B cell (primary cell): ENCODE measurements around the gene ICOS. TPM values are rescaled to one million over a fixed set of nuclear protein-coding genes. Genes with fewer than 3 reads are reported as not detected.

Experiments used
- ATAC-seq: fragments of 200-7000 bp; cut with Tn5 transposase; one replicate; pipeline ENCODE4 v1.10.0; 2021; ENCODE audit warnings: low read depth, mild to moderate bottlenecking, moderate number of reproducible peaks, moderate library complexity
- CTCF ChIA-PET: fragments of 350-600 bp; sonication (Branson Sonifier 250); formaldehyde crosslinking; loops from one replicate; lab custom pipeline; 2021; ENCODE audit warnings: antibody characterized with exemption, inconsistent platforms; lab: Charles Lee
- POLR2A ChIA-PET: fragments of 350-600 bp; sonication (Branson Sonifier 250); formaldehyde crosslinking; loops from one replicate; lab custom pipeline; 2021; ENCODE audit warnings: antibody characterized with exemption; lab: Charles Lee
- DNase-seq: peaks from one replicate; pipeline ENCODE4 v3.0.0; 2013
- H2AFZ ChIP-seq: 2 replicates; pipeline ENCODE4 v1.6.1; 2012; ENCODE audit warnings: mild to moderate bottlenecking, low read depth, low read length; ENCODE audit not compliant: insufficient read depth, poor library complexity, severe bottlenecking
- H3K27ac ChIP-seq, 2 donors: 1 replicate in 1 of 2; 2 replicates in 1 of 2; pipeline ENCODE4 v1.5.1; 2012 to 2013; ENCODE audit warnings: low read length in 2 of 2, mild to moderate bottlenecking in 2 of 2, moderate library complexity in 1 of 2
- H3K27me3 ChIP-seq, 4 experiments: fragments of 200-600 bp in 1 of 4; sonication (generic) in 1 of 4; replicated peaks in 1 of 4; 1 replicate in 2 of 4; 2 replicates in 2 of 4; pipeline versions ENCODE4 v1.6.1 to v1.7.0; 2013 to 2016; ENCODE audit warnings: low read length in 3 of 4, mild to moderate bottlenecking in 2 of 4, mixed read lengths in 1 of 4, moderate library complexity in 1 of 4; ENCODE audit not compliant: insufficient read depth in 4 of 4, control insufficient read depth in 3 of 4; ENCODE audit errors: control extremely low read depth in 1 of 4
- H3K36me3 ChIP-seq, 2 experiments: replicated peaks in 1 of 2; 1 replicate in 1 of 2; 2 replicates in 1 of 2; pipeline versions ENCODE4 v1.6.1 to v1.7.1; 2013; ENCODE audit warnings: low read length in 1 of 2; ENCODE audit not compliant: insufficient read depth in 2 of 2, control insufficient read depth in 1 of 2; ENCODE audit errors: control extremely low read depth in 1 of 2, extremely low read depth in 1 of 2
- H3K4me1 ChIP-seq, 2 donors: fragments of 200-600 bp in 1 of 2; sonication (generic) in 1 of 2; 1 replicate in 1 of 2; 2 replicates in 1 of 2; pipeline versions ENCODE4 v1.5.1 to v1.6.1; 2013 to 2017; ENCODE audit warnings: low read length in 2 of 2; ENCODE audit not compliant: control insufficient read depth in 2 of 2, insufficient read depth in 2 of 2
- H3K4me2 ChIP-seq: replicated peaks from 2 replicates; pipeline ENCODE3; 2012; ENCODE audit warnings: mild to moderate bottlenecking, low read depth, low read length; ENCODE audit not compliant: poor library complexity, severe bottlenecking
- H3K4me3 ChIP-seq, 5 experiments: fragments of 200-600 bp in 1 of 5; sonication (generic) in 1 of 5; 1 replicate in 3 of 5; 2 replicates in 2 of 5; pipeline versions ENCODE4 v1.5.1 to v1.7.0; 2011 to 2016; ENCODE audit warnings: low read length in 4 of 5, mild to moderate bottlenecking in 4 of 5, low read depth in 2 of 5, control low read depth in 1 of 5, moderate library complexity in 1 of 5; ENCODE audit not compliant: insufficient read depth in 1 of 5; ENCODE audit errors: control extremely low read depth in 1 of 5, extremely low read depth in 1 of 5
- H3K79me2 ChIP-seq: fragments of 200-600 bp; sonication (generic); one replicate; pipeline ENCODE4 v1.6.0; 2016; ENCODE audit warnings: low read length; ENCODE audit not compliant: control insufficient read depth, insufficient read depth
- H3K9ac ChIP-seq: fragments of 200-600 bp; sonication (generic); 2 replicates; pipeline ENCODE4 v1.6.1; 2017; ENCODE audit warnings: mild to moderate bottlenecking, low read length, moderate library complexity
- H3K9me3 ChIP-seq, 3 donors: one replicate each; pipeline versions ENCODE4 v1.6.1 to v1.7.1; 2013; ENCODE audit warnings: low read length in 2 of 3; ENCODE audit not compliant: control insufficient read depth in 2 of 3, insufficient read depth in 1 of 3; ENCODE audit errors: control extremely low read depth in 1 of 3
- H4K20me1 ChIP-seq: 2 replicates; pipeline ENCODE4 v1.6.0; 2012; ENCODE audit warnings: mild to moderate bottlenecking, low read length; ENCODE audit not compliant: insufficient read depth, control insufficient read depth, poor library complexity, severe bottlenecking
- H3K27ac Mint-ChIP-seq: one replicate; pipeline ENCODE4 v1.8.0; 2021; ENCODE audit warnings: mixed read lengths
- H3K27me3 Mint-ChIP-seq: one replicate; pipeline ENCODE4 v1.8.0; 2021; ENCODE audit warnings: mixed read lengths
- H3K4me1 Mint-ChIP-seq: one replicate; pipeline ENCODE4 v1.8.0; 2021; ENCODE audit warnings: mixed read lengths
- H3K4me3 Mint-ChIP-seq: one replicate; pipeline ENCODE4 v1.8.0; 2021; ENCODE audit warnings: mixed read lengths
- H3K9me3 Mint-ChIP-seq: one replicate; pipeline ENCODE4 v1.8.0; 2022; ENCODE audit warnings: mixed read lengths; ENCODE audit not compliant: insufficient read depth
- EZH2 ChIP-seq: IDR thresholded peaks from 2 replicates; pipeline ENCODE4 v1.6.1; 2012; ENCODE audit warnings: borderline replicate concordance, low read depth, mild to moderate bottlenecking, moderate library complexity, low read length; ENCODE audit not compliant: insufficient read depth, poor library complexity, severe bottlenecking
- WGBS: methylation state at CpG from one replicate; pipeline ENCODE4 v1.1.5; 2013; ENCODE audit warnings: missing lambda C conversion rate; ENCODE audit not compliant: insufficient coverage; 5-methylcytosine and 5-hydroxymethylcytosine counted together
- intact Hi-C: fragments of 100-400 bp; cut with micrococcal nuclease; formaldehyde crosslinking; loops from one replicate; pipeline ENCODE4 v1.10.0; 2022
- polyA plus RNA-seq: library from polyadenylated mRNA; depleted of rRNA; stranded (reverse); fragments of >200 nt; gene quantifications from 2 replicates; pipeline ENCODE4 v1.2.3, GENCODE V29; 2012
- total RNA-seq, 2 donors: library from RNA; stranded (reverse); fragments of 120-200 nt in 1 of 2; gene quantifications; 1 replicate in 1 of 2; 2 replicates in 1 of 2; pipeline versions ENCODE4 v1.2.3 to v1.2.4, GENCODE V29; 2013 to 2022
- TF ChIP-seq, protein P1 (sequence below): fragments of 200-600 bp; IDR thresholded peaks from one replicate; pipeline ENCODE4 v1.8.0; 2022; ENCODE audit warnings: antibody characterized with exemption, mild to moderate bottlenecking

ICOS gene
- total and polyA plus RNA-seq, 2 donors (not counting 1 experiment from before 2014, with no cell fraction given): 0.21 TPM; not detected in 1

GRCh38 chr2:204005940-204006721 lies 69.6 kb downstream of the ICOS start:
- Histone ChIP-seq H4K20me1 (no peaks in the 10 kb centered on the region), H3K4me3 (no peak overlapping the region), H3K27ac (no peak overlapping the region), H3K27me3 (no peaks in the 10 kb centered on the region), H3K4me1 (no peaks in the 10 kb centered on the region), H2AFZ (no peak overlapping the region), H3K36me3 (no peaks in the 10 kb centered on the region), H3K79me2 (no peaks in the 10 kb centered on the region), H3K4me2 (no peak overlapping the region), H3K9me3 (no peaks in the 10 kb centered on the region), H3K9ac (no peak overlapping the region)
- ChIA-PET CTCF (no interaction called here), POLR2A (no interaction called here)
- intact Hi-C loops: no loop called here
- no peak for ATAC-seq
- H3K4me1 Mint-ChIP-seq: no peaks in the 10 kb centered on the region
- H3K4me3 Mint-ChIP-seq: no peak overlapping the region
- no CpG with 5 or more reads among the region's 3 CpGs for WGBS
- TF ChIP-seq, protein P1, sequence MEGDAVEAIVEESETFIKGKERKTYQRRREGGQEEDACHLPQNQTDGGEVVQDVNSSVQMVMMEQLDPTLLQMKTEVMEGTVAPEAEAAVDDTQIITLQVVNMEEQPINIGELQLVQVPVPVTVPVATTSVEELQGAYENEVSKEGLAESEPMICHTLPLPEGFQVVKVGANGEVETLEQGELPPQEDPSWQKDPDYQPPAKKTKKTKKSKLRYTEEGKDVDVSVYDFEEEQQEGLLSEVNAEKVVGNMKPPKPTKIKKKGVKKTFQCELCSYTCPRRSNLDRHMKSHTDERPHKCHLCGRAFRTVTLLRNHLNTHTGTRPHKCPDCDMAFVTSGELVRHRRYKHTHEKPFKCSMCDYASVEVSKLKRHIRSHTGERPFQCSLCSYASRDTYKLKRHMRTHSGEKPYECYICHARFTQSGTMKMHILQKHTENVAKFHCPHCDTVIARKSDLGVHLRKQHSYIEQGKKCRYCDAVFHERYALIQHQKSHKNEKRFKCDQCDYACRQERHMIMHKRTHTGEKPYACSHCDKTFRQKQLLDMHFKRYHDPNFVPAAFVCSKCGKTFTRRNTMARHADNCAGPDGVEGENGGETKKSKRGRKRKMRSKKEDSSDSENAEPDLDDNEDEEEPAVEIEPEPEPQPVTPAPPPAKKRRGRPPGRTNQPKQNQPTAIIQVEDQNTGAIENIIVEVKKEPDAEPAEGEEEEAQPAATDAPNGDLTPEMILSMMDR: no peak
- no peak for TF ChIP-seq EZH2
- no peak overlapping the region for H3K27ac Mint-ChIP-seq
- no peak for DNase-seq
- H3K9me3 Mint-ChIP-seq: no peaks in the 10 kb centered on the region
- H3K27me3 Mint-ChIP-seq: peaks cover 9% of the 10 kb centered on the region

DNA sequence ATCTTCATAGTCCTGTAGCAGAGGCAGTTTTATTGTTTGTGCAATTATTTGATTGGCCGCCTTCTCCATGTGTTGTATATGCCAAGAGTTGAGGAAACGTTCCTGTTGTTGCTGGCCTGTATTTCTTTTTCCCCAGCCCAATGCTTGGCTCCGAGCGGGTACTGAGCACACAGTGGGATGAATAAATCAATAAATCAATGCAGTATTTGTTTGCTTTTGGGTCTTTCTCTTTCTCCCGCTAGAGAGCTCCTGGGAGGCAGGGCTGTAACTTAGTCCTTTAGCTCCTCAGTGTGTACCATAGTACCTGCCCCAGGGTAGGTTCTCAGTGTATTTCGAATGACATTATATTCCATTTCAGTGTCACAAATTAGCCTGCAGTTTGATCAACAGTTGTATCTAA lies 71.8 kb downstream of the ICOS start:
- 89% methylated on average over 4 of the region's 6 CpGs for WGBS
- no peaks in the 10 kb centered on the region for H3K4me1 Mint-ChIP-seq
- Histone ChIP-seq H3K4me2 (no peak overlapping the region), H3K9ac (no peak overlapping the region), H3K79me2 (no peaks in the 10 kb centered on the region), H2AFZ (no peak overlapping the region), H3K9me3 (no peaks in the 10 kb centered on the region), H3K4me1 (no peaks in the 10 kb centered on the region), H3K27me3 (no peaks in the 10 kb centered on the region), H3K36me3 (no peaks in the 10 kb centered on the region), H4K20me1 (no peaks in the 10 kb centered on the region), H3K27ac (no peak overlapping the region), H3K4me3 (no peak overlapping the region)
- no peak overlapping the region for H3K27ac Mint-ChIP-seq
- no peak overlapping the region for H3K4me3 Mint-ChIP-seq
- ChIA-PET POLR2A (no interaction called here), CTCF (no interaction called here)
- peaks cover 4% of the 10 kb centered on the region for H3K27me3 Mint-ChIP-seq
- intact Hi-C loops: no loop called here
- H3K9me3 Mint-ChIP-seq: no peaks in the 10 kb centered on the region
- ATAC-seq (no peak), DNase-seq (no peak)
- TF ChIP-seq EZH2: no peak
- TF ChIP-seq, protein P1: no peak
